OCI-LY7 (cell line): Measurements from ENCODE around the gene ABLIM1.

Source experiments
- CTCF ChIP-seq: fragments of 200-600 bp; sonication (generic); conservative IDR thresholded peaks from 2 replicates; pipeline ENCODE4 v1.5.1; 2014; ENCODE audit warnings: mild to moderate bottlenecking, antibody characterized with exemption, low read length, moderate library complexity, mixed read lengths
- EZH2phosphoT487 ChIP-seq: fragments of 200-600 bp; sonication (generic); IDR thresholded peaks from 2 replicates; pipeline ENCODE4 v1.6.1; 2018; ENCODE audit warnings: low read depth, borderline replicate concordance, mild to moderate bottlenecking, mixed run types, antibody characterized with exemption, low read length, moderate library complexity, mixed read lengths

GRCh38 chr10:114662646-114663217 lies 4.7 kb upstream of the ABLIM1 start:
- TF ChIP-seq CTCF (no peak), EZH2phosphoT487 (no peak)
